ENCODE data around the gene RRH.

The RRH gene

DNA sequence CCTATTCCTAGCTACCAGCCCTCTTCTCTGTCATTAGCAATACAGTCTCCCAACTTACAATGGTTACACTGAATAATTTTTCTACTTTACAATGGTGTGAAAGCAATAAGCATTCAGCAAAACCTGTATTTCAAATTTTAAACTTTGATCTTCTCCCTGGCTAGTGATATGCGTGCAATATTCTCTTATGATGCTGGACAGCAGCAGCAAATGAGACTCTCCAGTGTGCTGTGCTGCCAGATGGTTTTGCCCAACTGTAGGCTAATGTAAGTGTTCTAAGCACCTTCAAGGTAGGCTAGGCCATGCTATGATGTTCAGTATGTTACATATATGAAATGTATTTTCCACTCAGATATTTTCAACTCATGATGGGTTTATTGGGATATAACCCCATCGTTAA, 18.1 kb upstream of the RRH start:
- Histone ChIP-seq H3K27ac (no peak overlapping the region), H3K4me3 (ENCODE audit: low read depth, low read length) (no peak overlapping the region), H3K4me1 (no peaks in the 10 kb centered on the region), H3K79me2 (no peaks in the 10 kb centered on the region), H3K36me3 (ENCODE audit: control insufficient read depth, insufficient read depth, low read length) (no peaks in the 10 kb centered on the region), H3K9ac (no peak overlapping the region), H3K9me3 (ENCODE audit: control insufficient read depth, low read length) (no peaks in the 10 kb centered on the region), H2AFZ (no peak overlapping the region), H3K4me2 (ENCODE audit: low read length) (no peak overlapping the region), H3K27me3 (ENCODE audit: control insufficient read depth, insufficient read depth, low read length) (no peaks in the 10 kb centered on the region)
- TF ChIP-seq, protein P1, sequence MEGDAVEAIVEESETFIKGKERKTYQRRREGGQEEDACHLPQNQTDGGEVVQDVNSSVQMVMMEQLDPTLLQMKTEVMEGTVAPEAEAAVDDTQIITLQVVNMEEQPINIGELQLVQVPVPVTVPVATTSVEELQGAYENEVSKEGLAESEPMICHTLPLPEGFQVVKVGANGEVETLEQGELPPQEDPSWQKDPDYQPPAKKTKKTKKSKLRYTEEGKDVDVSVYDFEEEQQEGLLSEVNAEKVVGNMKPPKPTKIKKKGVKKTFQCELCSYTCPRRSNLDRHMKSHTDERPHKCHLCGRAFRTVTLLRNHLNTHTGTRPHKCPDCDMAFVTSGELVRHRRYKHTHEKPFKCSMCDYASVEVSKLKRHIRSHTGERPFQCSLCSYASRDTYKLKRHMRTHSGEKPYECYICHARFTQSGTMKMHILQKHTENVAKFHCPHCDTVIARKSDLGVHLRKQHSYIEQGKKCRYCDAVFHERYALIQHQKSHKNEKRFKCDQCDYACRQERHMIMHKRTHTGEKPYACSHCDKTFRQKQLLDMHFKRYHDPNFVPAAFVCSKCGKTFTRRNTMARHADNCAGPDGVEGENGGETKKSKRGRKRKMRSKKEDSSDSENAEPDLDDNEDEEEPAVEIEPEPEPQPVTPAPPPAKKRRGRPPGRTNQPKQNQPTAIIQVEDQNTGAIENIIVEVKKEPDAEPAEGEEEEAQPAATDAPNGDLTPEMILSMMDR (IDR thresholded peaks at IDR 0.05): no peak

DNA sequence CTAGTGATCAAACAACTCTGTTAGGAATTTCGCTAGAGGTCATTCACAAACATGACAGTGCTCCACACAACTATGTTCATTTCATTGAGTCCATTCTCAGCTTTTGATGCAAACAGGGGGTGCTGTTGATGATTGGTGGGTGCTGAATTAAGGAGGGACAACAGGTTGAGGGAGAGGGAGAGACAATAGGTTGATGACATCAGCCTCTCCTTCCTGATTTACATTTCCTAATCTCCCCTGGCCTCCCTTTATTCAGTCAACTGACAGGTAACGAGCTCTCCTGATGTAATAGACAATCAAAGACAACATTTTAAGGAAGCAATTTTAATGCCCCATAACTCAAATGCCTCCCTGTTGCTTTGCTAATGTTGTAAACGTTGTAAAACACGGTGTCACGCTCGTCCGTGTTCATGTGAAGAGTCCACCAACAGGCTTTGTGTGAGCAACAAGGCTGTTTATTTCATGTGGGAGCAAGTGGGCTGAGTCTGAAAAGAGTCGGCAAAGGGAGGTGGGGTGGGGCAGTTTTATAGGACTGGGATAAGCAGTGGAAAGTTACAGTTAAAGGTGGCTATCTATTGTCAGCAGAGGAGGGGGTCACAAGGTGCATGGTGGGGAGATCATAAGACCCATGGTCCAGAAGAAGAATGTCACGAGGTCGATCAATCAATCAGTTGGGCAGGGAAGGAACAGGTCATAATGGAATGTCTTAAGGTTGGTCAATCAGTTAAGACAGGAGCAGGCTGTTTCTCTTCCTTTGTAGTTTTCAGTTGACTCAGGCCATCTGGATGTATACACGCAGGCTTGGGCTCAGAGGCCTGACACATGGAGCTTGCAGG, 17.0 kb upstream of the RRH start:
- Histone ChIP-seq H3K27me3 (ENCODE audit: control insufficient read depth, insufficient read depth, low read length) (no peaks in the 10 kb centered on the region), H3K9me3 (ENCODE audit: control insufficient read depth, low read length) (no peaks in the 10 kb centered on the region), H3K9ac (no peak overlapping the region), H3K4me1 (no peaks in the 10 kb centered on the region), H3K36me3 (ENCODE audit: control insufficient read depth, insufficient read depth, low read length) (no peaks in the 10 kb centered on the region), H3K4me2 (ENCODE audit: low read length) (no peak overlapping the region), H3K4me3 (ENCODE audit: low read depth, low read length) (no peak overlapping the region), H3K27ac (no peak overlapping the region), H3K79me2 (no peaks in the 10 kb centered on the region), H2AFZ (no peak overlapping the region)
- TF ChIP-seq, protein P1 (IDR thresholded peaks at IDR 0.05): no peak

DNA sequence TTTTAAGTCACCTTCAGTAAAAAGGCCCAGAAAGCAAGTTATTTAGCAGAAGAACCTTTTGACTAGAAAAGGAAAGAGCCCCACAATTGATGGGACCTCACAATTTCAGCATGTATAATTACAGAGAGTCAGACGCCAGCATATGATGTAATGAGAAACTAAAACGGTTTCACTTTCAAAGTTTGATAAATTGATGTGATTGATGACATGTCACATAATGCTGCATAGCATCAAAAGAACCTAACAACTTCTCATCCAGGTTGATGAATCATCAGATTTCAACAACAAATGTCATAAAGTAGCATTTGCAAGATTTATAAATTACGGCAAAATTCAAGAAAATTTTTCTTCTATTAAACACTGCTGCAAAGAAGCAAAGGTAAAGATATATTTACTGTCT, 16.1 kb upstream of the RRH start:
- Histone ChIP-seq H3K4me3 (ENCODE audit: low read depth, low read length) (no peak overlapping the region), H3K36me3 (ENCODE audit: control insufficient read depth, insufficient read depth, low read length) (no peaks in the 10 kb centered on the region), H3K9ac (no peak overlapping the region)

GRCh38 chr4:109815151-109816081, 12.4 kb upstream of the RRH start, which contains the start of gene GAR1:
TSS of gene GAR1 (plus strand) at chr4:109815762. CDS start at chr4:109816165, 403 bp downstream.
- Histone ChIP-seq H3K27ac (peak within 1 kb of the TSS; percentile 77), H3K27me3 (ENCODE audit: control insufficient read depth, insufficient read depth, low read length) (no peaks in the 10 kb centered on the region), H3K36me3 (ENCODE audit: control insufficient read depth, insufficient read depth, low read length) (no peaks in the 10 kb centered on the region), H3K4me1 (no peaks in the 10 kb centered on the region), H3K9ac (peak within 1 kb of the TSS; percentile 21), H2AFZ (peak within 1 kb of the TSS; percentile 85), H3K4me2 (ENCODE audit: low read length) (peak within 1 kb of the TSS; percentile 95), H3K79me2 (no peaks in the 10 kb centered on the region), H3K9me3 (ENCODE audit: control insufficient read depth, low read length) (no peaks in the 10 kb centered on the region), H3K4me3 (ENCODE audit: low read depth, low read length) (peak within 1 kb of the TSS; percentile 87)
- TF ChIP-seq, protein P1 (IDR thresholded peaks at IDR 0.05): no peak

More for the DNA sequence above, 16.1 kb upstream of the RRH start:
- H2AFZ ChIP-seq: no peak overlapping the region
- no peak overlapping the region for H3K4me2 ChIP-seq (ENCODE audit: low read length)
- H3K9me3 ChIP-seq (ENCODE audit: control insufficient read depth, low read length): no peaks in the 10 kb centered on the region
- H3K4me1 ChIP-seq: no peaks in the 10 kb centered on the region
- H3K27ac ChIP-seq: no peak overlapping the region
- H3K27me3 ChIP-seq (ENCODE audit: control insufficient read depth, insufficient read depth, low read length): no peaks in the 10 kb centered on the region
- H3K79me2 ChIP-seq: no peaks in the 10 kb centered on the region
- TF ChIP-seq, protein P1 (IDR thresholded peaks at IDR 0.05): no peak
